Endothelial cell of umbilical vein (primary cell): ENCODE results near the gene CFAP46. TPM values are rescaled to one million over a fixed set of nuclear protein-coding genes. Genes with fewer than 3 reads are reported as not detected.
A peak's percentile ranks its signal among the peaks of the same experiment; 100 is the strongest.

Experiments
- BruUV-seq: library from RNA; stranded (reverse); fragments of 400-500 nt; replicated peaks from 2 replicates; lab custom pipeline; 2021; lab: Mats Ljungman, UMichigan
- CTCF ChIA-PET: fragments of 300-600, 350-600 bp; sonication (Branson Sonifier 250); formaldehyde crosslinking; loops from one replicate; lab custom pipeline; 2021; ENCODE audit warnings: antibody characterized with exemption, inconsistent platforms; lab: Charles Lee
- POLR2A ChIA-PET: fragments of 300-600, 350-600 bp; sonication (Branson Sonifier 250); formaldehyde crosslinking; loops from one replicate; lab custom pipeline; 2021; ENCODE audit warnings: antibody characterized with exemption, inconsistent platforms; lab: Charles Lee
- DNase-seq: peaks from one replicate; pipeline ENCODE4 v3.0.0-alpha.2; 2011; ENCODE audit warnings: low read depth, low spot score
- FAIRE-seq: peaks from 2 replicates; lab custom pipeline; 2011; peaks lifted over from hg19 to GRCh38; lab: Jason Lieb, UNC
- H2AFZ ChIP-seq: 2 replicates; pipeline ENCODE4 v1.6.0; 2012; ENCODE audit warnings: low read depth, low read length, control low read depth, inconsistent platforms
- H3K27ac ChIP-seq: 2 replicates; pipeline ENCODE4 v1.5.1; 2011; ENCODE audit warnings: low read depth, mild to moderate bottlenecking, control low read depth, low read length, moderate library complexity; ENCODE audit not compliant: insufficient read depth
- H3K27me3 ChIP-seq, 2 experiments: 2 replicates each; pipeline versions ENCODE4 v1.6.0 to v1.6.1; 2011; ENCODE audit warnings: low read length in 2 of 2, mixed read lengths in 1 of 2; ENCODE audit not compliant: control insufficient read depth in 2 of 2, insufficient read depth in 2 of 2
- H3K36me3 ChIP-seq, 2 experiments: 2 replicates in 1 of 2; 3 replicates in 1 of 2; pipeline ENCODE4 v1.5.1; 2011; ENCODE audit warnings: low read length in 2 of 2, mild to moderate bottlenecking in 1 of 2, moderate library complexity in 1 of 2; ENCODE audit not compliant: control insufficient read depth in 2 of 2, insufficient read depth in 2 of 2; ENCODE audit errors: extremely low read depth in 1 of 2
- H3K4me1 ChIP-seq: 3 replicates; pipeline ENCODE4 v1.5.1; 2011; ENCODE audit warnings: mild to moderate bottlenecking, low read length; ENCODE audit not compliant: control insufficient read depth, insufficient read depth; ENCODE audit errors: extremely low read depth
- H3K4me2 ChIP-seq: 2 replicates; pipeline ENCODE4 v1.6.1; 2011; ENCODE audit warnings: low read length, control low read depth, mixed read lengths; ENCODE audit not compliant: insufficient read depth
- H3K4me3 ChIP-seq, 3 experiments: fragments of 200-600 bp in 1 of 3; sonication (generic), shearing (Covaris generic) in 1 of 3; replicated peaks in 1 of 3; 2 replicates each; pipeline ENCODE4 v1.5.1; 2011 to 2016; ENCODE audit warnings: control low read depth in 3 of 3, low read length in 3 of 3, mild to moderate bottlenecking in 2 of 3, inconsistent platforms in 1 of 3, low read depth in 1 of 3, moderate library complexity in 1 of 3; ENCODE audit not compliant: insufficient read depth in 1 of 3
- H3K79me2 ChIP-seq: 2 replicates; pipeline ENCODE4 v1.6.0; 2012; ENCODE audit warnings: low read length, inconsistent platforms; ENCODE audit not compliant: control insufficient read depth, insufficient read depth
- H3K9ac ChIP-seq: replicated peaks from 2 replicates; pipeline ENCODE3; 2011; ENCODE audit warnings: low read length, control low read depth; ENCODE audit not compliant: insufficient read depth; ENCODE audit errors: extremely low read depth
- H3K9me1 ChIP-seq: replicated peaks from 3 replicates; pipeline ENCODE4 v1.6.0; 2011; ENCODE audit warnings: mild to moderate bottlenecking, low read length; ENCODE audit not compliant: control insufficient read depth, insufficient read depth; ENCODE audit errors: extremely low read depth
- H3K9me3 ChIP-seq: replicated peaks from 2 replicates; pipeline ENCODE4 v1.5.1; 2012; ENCODE audit warnings: low read length, inconsistent platforms; ENCODE audit not compliant: control insufficient read depth, insufficient read depth
- H4K20me1 ChIP-seq: replicated peaks from 2 replicates; pipeline ENCODE3; 2011; ENCODE audit warnings: mild to moderate bottlenecking, low read length; ENCODE audit not compliant: control insufficient read depth, insufficient read depth; ENCODE audit errors: extremely low read depth
- EZH2 ChIP-seq: IDR thresholded peaks from 2 replicates; pipeline ENCODE4 v1.6.1; 2012; ENCODE audit warnings: borderline replicate concordance, low read depth, mild to moderate bottlenecking, moderate library complexity, low read length, inconsistent platforms; ENCODE audit not compliant: severe bottlenecking
- FOS ChIP-seq: IDR thresholded peaks from 2 replicates; pipeline ENCODE4 v1.6.1; 2011; ENCODE audit warnings: mild to moderate bottlenecking, low read length, moderate library complexity, borderline replicate concordance; ENCODE audit not compliant: insufficient read depth
- GATA2 ChIP-seq: IDR thresholded peaks from 2 replicates; pipeline ENCODE4 v1.7.0; 2011; ENCODE audit warnings: low read depth, mild to moderate bottlenecking, moderate library complexity, mixed read lengths, low read length; ENCODE audit not compliant: insufficient read length, insufficient read depth
- JUN ChIP-seq: IDR thresholded peaks from 2 replicates; pipeline ENCODE4 v1.6.1; 2011; ENCODE audit warnings: borderline replicate concordance, low read depth; ENCODE audit not compliant: insufficient read length, insufficient read depth
- MYC ChIP-seq: IDR thresholded peaks from one replicate; pipeline ENCODE4 v1.6.1; 2011; ENCODE audit warnings: mild to moderate bottlenecking, low read depth, low read length
- POLR2A ChIP-seq: IDR thresholded peaks from 2 replicates; pipeline ENCODE4 v1.6.1; 2012; ENCODE audit warnings: low read depth, mild to moderate bottlenecking, control low read depth, low read length
- POLR2AphosphoS5 ChIP-seq: IDR thresholded peaks from 2 replicates; pipeline ENCODE4 v1.6.1; 2012; ENCODE audit warnings: low read depth, mild to moderate bottlenecking, control low read depth, low read length, moderate library complexity; ENCODE audit not compliant: insufficient read depth
- dilution Hi-C: fragments of 300-500 bp; cut with MboI; formaldehyde crosslinking; loops from one replicate; pipeline ENCODE4 v1.15.0; 2019; ENCODE audit warnings: low sequenced_read_pairs; ENCODE audit not compliant: extremely low pct_ligation_motif_present
- intact Hi-C: fragments of 100-400 bp; cut with micrococcal nuclease; formaldehyde crosslinking; loops from one replicate; pipeline ENCODE4 v1.10.0; 2022
- polyA plus RNA-seq, 4 experiments: library from polyadenylated mRNA; depleted of rRNA in 3 of 4; stranded (reverse) in 3 of 4; unstranded in 1 of 4; fragments of >200 nt; gene quantifications; 2 replicates each; pipeline versions ENCODE4 v1.2.1 to v1.2.3, GENCODE V29; 2011 to 2012; ENCODE audit warnings: missing spikeins in 1 of 4
- total RNA-seq: library from RNA; stranded (reverse); gene quantifications from 2 replicates; pipeline ENCODE4 v1.2.3, GENCODE V29; 2021
- TF ChIP-seq, protein P1 (sequence below): IDR thresholded peaks from 2 replicates; pipeline ENCODE4 v1.6.1; 2011; ENCODE audit not compliant: insufficient read depth, insufficient read length
- TF ChIP-seq, protein P2 (sequence below), 2 donors: IDR thresholded peaks; 1 replicate in 1 of 2; 2 replicates in 1 of 2; pipeline ENCODE4 v1.5.1; 2011; ENCODE audit warnings: low read length in 2 of 2, mild to moderate bottlenecking in 2 of 2, moderate library complexity in 2 of 2, control low read depth in 1 of 2, inconsistent platforms in 1 of 2, low read depth in 1 of 2; ENCODE audit not compliant: insufficient read depth in 1 of 2; ENCODE audit errors: extremely low read depth in 1 of 2

The CFAP46 gene
- total and polyA plus RNA-seq, 2 donors (not counting 3 experiments of a cell fraction or from before 2014, with no cell fraction given): 0.75 to 0.98 TPM

DNA sequence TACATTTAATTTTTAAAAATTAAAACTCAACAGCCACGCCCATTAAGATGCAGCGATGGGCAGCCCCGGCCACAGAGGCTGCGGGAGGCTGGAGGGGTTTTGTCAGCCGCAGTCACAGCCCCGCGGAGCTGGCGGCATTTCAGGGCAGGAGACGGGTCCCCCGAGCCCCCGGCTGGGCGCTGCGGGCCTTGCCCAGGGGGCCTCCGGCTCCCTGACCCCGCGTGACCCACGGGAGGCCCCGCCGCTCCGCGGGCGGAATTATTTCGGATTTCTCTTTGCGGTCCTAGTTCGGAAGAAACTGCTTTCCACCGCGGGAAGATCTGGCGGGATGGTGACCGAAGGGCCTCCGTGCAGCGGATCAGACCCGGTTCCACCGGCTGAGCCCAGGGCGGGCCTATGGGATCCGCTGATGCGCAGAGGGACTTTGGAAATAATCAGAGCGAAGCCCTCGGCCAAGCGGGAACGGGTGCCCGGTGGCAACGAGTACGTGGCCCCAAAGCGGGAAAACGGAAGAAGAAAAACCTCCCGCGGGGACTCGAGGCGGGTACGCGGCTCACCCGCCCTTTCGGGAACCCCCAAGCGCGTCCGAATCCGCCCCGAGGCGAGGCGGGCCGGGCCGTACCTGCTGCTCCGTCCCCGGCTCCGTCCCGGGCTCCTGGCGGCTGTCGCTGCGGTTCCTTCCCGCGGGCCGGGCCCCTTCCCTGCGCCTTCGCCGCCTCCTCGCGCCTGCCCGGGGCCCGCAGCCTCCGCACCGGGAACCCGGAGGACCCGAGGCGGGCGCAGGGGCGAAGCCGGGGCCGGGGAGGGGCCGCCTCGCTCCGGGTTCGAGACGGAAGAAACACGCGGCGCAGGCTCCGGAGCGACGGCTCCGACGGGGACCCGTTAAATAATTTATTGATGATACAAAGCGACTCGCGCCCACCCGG, 158.2 kb downstream of the CFAP46 start:
- H3K27me3 ChIP-seq: peaks cover 30 to 53% of the 10 kb centered on the region in 2 experiments
- TF ChIP-seq EZH2 (peak; percentile 86), JUN (no peak), FOS (no peak), GATA2 (no peak), POLR2AphosphoS5 (peak; percentile 23), MYC (no peak), POLR2A (no peak)
- TF ChIP-seq, protein P1, sequence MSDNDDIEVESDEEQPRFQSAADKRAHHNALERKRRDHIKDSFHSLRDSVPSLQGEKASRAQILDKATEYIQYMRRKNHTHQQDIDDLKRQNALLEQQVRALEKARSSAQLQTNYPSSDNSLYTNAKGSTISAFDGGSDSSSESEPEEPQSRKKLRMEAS: no peak
- TF ChIP-seq, protein P2, sequence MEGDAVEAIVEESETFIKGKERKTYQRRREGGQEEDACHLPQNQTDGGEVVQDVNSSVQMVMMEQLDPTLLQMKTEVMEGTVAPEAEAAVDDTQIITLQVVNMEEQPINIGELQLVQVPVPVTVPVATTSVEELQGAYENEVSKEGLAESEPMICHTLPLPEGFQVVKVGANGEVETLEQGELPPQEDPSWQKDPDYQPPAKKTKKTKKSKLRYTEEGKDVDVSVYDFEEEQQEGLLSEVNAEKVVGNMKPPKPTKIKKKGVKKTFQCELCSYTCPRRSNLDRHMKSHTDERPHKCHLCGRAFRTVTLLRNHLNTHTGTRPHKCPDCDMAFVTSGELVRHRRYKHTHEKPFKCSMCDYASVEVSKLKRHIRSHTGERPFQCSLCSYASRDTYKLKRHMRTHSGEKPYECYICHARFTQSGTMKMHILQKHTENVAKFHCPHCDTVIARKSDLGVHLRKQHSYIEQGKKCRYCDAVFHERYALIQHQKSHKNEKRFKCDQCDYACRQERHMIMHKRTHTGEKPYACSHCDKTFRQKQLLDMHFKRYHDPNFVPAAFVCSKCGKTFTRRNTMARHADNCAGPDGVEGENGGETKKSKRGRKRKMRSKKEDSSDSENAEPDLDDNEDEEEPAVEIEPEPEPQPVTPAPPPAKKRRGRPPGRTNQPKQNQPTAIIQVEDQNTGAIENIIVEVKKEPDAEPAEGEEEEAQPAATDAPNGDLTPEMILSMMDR (IDR thresholded peaks at IDR 0.05; ENCODE audit: extremely low read depth in 1 of 2, insufficient read depth in 1 of 2, low read depth in 1 of 2, low read length in 2 of 2): no peak
- CTCF ChIA-PET: no interaction called here
- no peaks in the 10 kb centered on the region for H3K9me1 ChIP-seq
- POLR2A ChIA-PET: no interaction called here
- no peak overlapping the region for H3K4me2 ChIP-seq
- H3K27ac ChIP-seq: no peak overlapping the region
- dilution Hi-C loops: no loop called here
- no peak for DNase-seq
- no peak for FAIRE-seq
- no peaks in the 10 kb centered on the region for H3K79me2 ChIP-seq
- no peaks in the 10 kb centered on the region for H3K36me3 ChIP-seq
- H3K9me3 ChIP-seq: no peaks in the 10 kb centered on the region
- no TSS peak for BruUV-seq
- intact Hi-C loops: loop anchor here (1.0 kb wide), 1 partner anchor 130 kb away; no protein-coding TSS in a partner anchor
- H3K4me3 ChIP-seq: no peak overlapping the region
- H2AFZ ChIP-seq: no peak overlapping the region
- H3K4me1 ChIP-seq: no peaks in the 10 kb centered on the region
- H4K20me1 ChIP-seq: no peaks in the 10 kb centered on the region
- no peak overlapping the region for H3K9ac ChIP-seq
